K562 (cell line): ENCODE data around the gene CIP2A. TPM values are rescaled to one million over a fixed set of nuclear protein-coding genes. Genes with fewer than 3 reads are reported as not detected.

Experiments used
- ATAC-seq: fragments of 200-7000 bp; cut with Tn5 transposase; 3 replicates; pipeline ENCODE4 v1.9.1; 2020; ENCODE audit warnings: moderate library complexity
- BruUV-seq: library from RNA; stranded (reverse); fragments of 400-500 nt; replicated peaks from 2 replicates; lab custom pipeline; 2021; lab: Mats Ljungman, UMichigan
- CTCF ChIA-PET: fragments of 300-600 bp; formaldehyde crosslinking; extraction: SDS; loops from one replicate; lab custom pipeline; 2021; ENCODE audit warnings: low intra/inter-chr PET ratio; lab: Yijun Ruan, JAX
- POLR2A ChIA-PET: fragments of 300-600, 350-650 bp; sonication (Branson Sonifier 250); formaldehyde crosslinking; extraction: SDS; loops from one replicate; lab custom pipeline; 2021; ENCODE audit warnings: antibody characterized with exemption, inconsistent platforms; lab: Yijun Ruan, JAX
- DNase-seq, 4 experiments: peaks; one replicate each; pipeline versions ENCODE4 v3.0.0 to v3.0.0-alpha.2; 2011 to 2018; ENCODE audit warnings: low spot score in 3 of 4, mixed read lengths in 3 of 4; ENCODE audit errors: extremely low read depth in 1 of 4
- FAIRE-seq: peaks from 2 replicates; lab custom pipeline; 2011; peaks lifted over from hg19 to GRCh38; lab: Jason Lieb, UNC
- H2AFZ ChIP-seq: 2 replicates; pipeline ENCODE4 v1.6.0; 2011; ENCODE audit warnings: low read depth, low read length, control low read depth, inconsistent platforms
- H3K27ac ChIP-seq: fragments of 200-600 bp; 3 replicates; pipeline ENCODE4 v1.8.0; 2011; ENCODE audit warnings: low read depth, mild to moderate bottlenecking, control low read depth, inconsistent platforms, low read length, moderate library complexity, mixed read lengths; ENCODE audit errors: extremely low read depth
- H3K27me3 ChIP-seq, 2 experiments: fragments of 300-600 bp in 1 of 2; 2 replicates in 1 of 2; 3 replicates in 1 of 2; pipeline versions ENCODE4 v1.6.0 to v1.8.0; 2011; ENCODE audit warnings: inconsistent platforms in 2 of 2, low read length in 2 of 2, mild to moderate bottlenecking in 1 of 2, mixed read lengths in 1 of 2, moderate library complexity in 1 of 2; ENCODE audit not compliant: control insufficient read depth in 2 of 2, insufficient read depth in 2 of 2
- H3K36me3 ChIP-seq: fragments of 300-600 bp; 3 replicates; pipeline ENCODE4 v1.8.0; 2011; ENCODE audit warnings: mild to moderate bottlenecking, low read length, inconsistent platforms; ENCODE audit not compliant: control insufficient read depth, insufficient read depth
- H3K4me1 ChIP-seq, 2 experiments: fragments of 200-600 bp in 1 of 2; replicated peaks in 1 of 2; 2 replicates in 1 of 2; 3 replicates in 1 of 2; pipeline versions ENCODE4 v1.5.1 to v1.8.0; 2011; ENCODE audit warnings: inconsistent platforms in 2 of 2, low read length in 2 of 2, mild to moderate bottlenecking in 1 of 2, mixed read lengths in 1 of 2, moderate library complexity in 1 of 2; ENCODE audit not compliant: control insufficient read depth in 2 of 2, insufficient read depth in 2 of 2
- H3K4me2 ChIP-seq: 2 replicates; pipeline ENCODE4 v1.6.1; 2011; ENCODE audit warnings: low read length, control low read depth, inconsistent platforms, mixed read lengths; ENCODE audit not compliant: insufficient read depth
- H3K4me3 ChIP-seq: fragments of 200-600 bp; sonication (generic), shearing (Covaris generic); 2 replicates; pipeline ENCODE4 v1.5.1; 2016; ENCODE audit warnings: control low read depth, inconsistent platforms
- H3K79me2 ChIP-seq: fragments of 200-600 bp; 3 replicates; pipeline ENCODE4 v1.8.0; 2011; ENCODE audit warnings: low read length, inconsistent platforms; ENCODE audit not compliant: control insufficient read depth, insufficient read depth
- H3K9ac ChIP-seq, 2 experiments: 2 replicates each; pipeline versions ENCODE4 v1.6.0 to v1.6.1; 2011; ENCODE audit warnings: low read depth in 2 of 2, low read length in 2 of 2, control low read depth in 1 of 2, inconsistent platforms in 1 of 2, mild to moderate bottlenecking in 1 of 2, mixed read lengths in 1 of 2; ENCODE audit not compliant: insufficient read depth in 1 of 2
- H3K9me1 ChIP-seq: one replicate; pipeline ENCODE4 v1.6.0; 2011; ENCODE audit warnings: inconsistent platforms, mild to moderate bottlenecking, low read length, moderate library complexity; ENCODE audit not compliant: control insufficient read depth, insufficient read depth
- H3K9me3 ChIP-seq: replicated peaks from 2 replicates; pipeline ENCODE4 v1.5.1; 2011; ENCODE audit warnings: low read depth, low read length, inconsistent platforms; ENCODE audit not compliant: control insufficient read depth, insufficient read depth
- H4K20me1 ChIP-seq: replicated peaks from 2 replicates; pipeline ENCODE4 v1.6.1; 2011; ENCODE audit warnings: low read length, inconsistent platforms, mixed read lengths; ENCODE audit not compliant: control insufficient read depth, insufficient read depth
- ARID4B ChIP-seq: sonication (generic); formaldehyde crosslinking; IDR thresholded peaks from 2 replicates; pipeline ENCODE4 v1.8.0; 2022; ENCODE audit warnings: mild to moderate bottlenecking, missing genetic modification reagents
- RFX1 ChIP-seq: fragments of 450-650 bp; IDR thresholded peaks from 2 replicates; pipeline ENCODE4 v1.6.1; 2016; ENCODE audit warnings: mild to moderate bottlenecking, moderate library complexity
- WGBS: fragments of 100-300 bp; shearing (Covaris generic); methylation state at CpG from one replicate; pipeline ENCODE4 v1.1.6; 2016; ENCODE audit warnings: low coverage, mixed read lengths; ENCODE audit not compliant: insufficient coverage; ENCODE audit errors: missing lambda C conversion rate; 5-methylcytosine and 5-hydroxymethylcytosine counted together
- in situ Hi-C: fragments of 300-500 bp; cut with MboI; formaldehyde crosslinking; loops from 4 replicates; pipeline ENCODE4 v1.15.0; 2018; ENCODE audit warnings: inconsistent platforms, mixed read lengths
- intact Hi-C: fragments of 100-400 bp; cut with micrococcal nuclease; formaldehyde crosslinking; loops from 2 replicates; pipeline ENCODE4 v1.14.2; 2022
- polyA plus RNA-seq, 8 experiments: library from polyadenylated mRNA; depleted of rRNA in 4 of 8; stranded (reverse) in 5 of 8; unstranded in 3 of 8; fragments of >200 nt; fragmentation: Nextera tagmentation in 2 of 8; fragmentation: Illumina TruSeq in 1 of 8; extraction: Ambion mirVana in 2 of 8; extraction: Trizol in 1 of 8; gene quantifications; 2 replicates each; pipeline versions ENCODE4 v1.2.1 to v1.2.3, GENCODE V29; 2011 to 2014; ENCODE audit warnings: inconsistent platforms in 1 of 8, missing spikeins in 1 of 8
- total RNA-seq, 7 experiments: library from RNA; depleted of rRNA in 6 of 7; stranded (reverse); fragments of >200 nt in 6 of 7; fragmentation: Illumina TruSeq in 2 of 7; extraction: Trizol in 2 of 7; gene quantifications; 2 replicates each; pipeline versions ENCODE4 v1.2.1 to v1.2.3, GENCODE V29; 2011 to 2021; ENCODE audit warnings: low replicate concordance in 1 of 7
- TF ChIP-seq, protein P1 (sequence below), 2 experiments: fragments of 200-800 bp in 1 of 2; sonication (Bioruptor generic) in 1 of 2; sonication (generic) in 1 of 2; formaldehyde crosslinking in 1 of 2; IDR thresholded peaks in 1 of 2; conservative IDR thresholded peaks in 1 of 2; 2 replicates each; pipeline versions ENCODE4 v1.5.0 to v1.6.1; 2016 to 2020; ENCODE audit warnings: missing compliant biosample characterization in 1 of 2, missing genetic modification characterization in 1 of 2, missing genetic modification reagents in 1 of 2

The CIP2A gene
- total and polyA plus RNA-seq, 9 of the 15 experiments (the other 6 are each of a cell fraction or from before 2014, with no cell fraction given) = 10.5 to 41.7 (median 31.5) TPM

DNA sequence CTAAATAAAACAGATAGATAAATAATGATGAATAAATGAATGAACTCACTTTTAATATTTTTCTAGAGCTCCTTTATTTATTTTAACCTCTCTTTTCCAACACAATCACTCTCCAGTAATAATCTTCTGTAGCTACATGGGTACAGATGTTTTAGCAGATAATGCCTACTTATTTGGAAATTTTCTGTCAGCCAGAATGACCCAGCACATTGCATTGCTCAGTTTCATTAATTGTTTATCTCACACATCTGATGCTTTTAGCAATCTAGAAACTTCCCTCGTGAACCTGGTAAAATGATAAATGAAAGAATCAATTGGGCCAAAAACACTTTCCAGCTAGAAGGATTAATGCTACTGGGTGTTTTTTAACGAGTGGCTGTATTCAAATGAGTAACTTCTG lies 64.0 kb downstream of the CIP2A start (continued):
- TF ChIP-seq ARID4B = no peak

GRCh38 chr3:108524537-108524936 lies 64.7 kb downstream of the CIP2A start:
- TF ChIP-seq RFX1 = peak; percentile 11; the same call in 1 of the 2 replicates
- TF ChIP-seq, protein P1, sequence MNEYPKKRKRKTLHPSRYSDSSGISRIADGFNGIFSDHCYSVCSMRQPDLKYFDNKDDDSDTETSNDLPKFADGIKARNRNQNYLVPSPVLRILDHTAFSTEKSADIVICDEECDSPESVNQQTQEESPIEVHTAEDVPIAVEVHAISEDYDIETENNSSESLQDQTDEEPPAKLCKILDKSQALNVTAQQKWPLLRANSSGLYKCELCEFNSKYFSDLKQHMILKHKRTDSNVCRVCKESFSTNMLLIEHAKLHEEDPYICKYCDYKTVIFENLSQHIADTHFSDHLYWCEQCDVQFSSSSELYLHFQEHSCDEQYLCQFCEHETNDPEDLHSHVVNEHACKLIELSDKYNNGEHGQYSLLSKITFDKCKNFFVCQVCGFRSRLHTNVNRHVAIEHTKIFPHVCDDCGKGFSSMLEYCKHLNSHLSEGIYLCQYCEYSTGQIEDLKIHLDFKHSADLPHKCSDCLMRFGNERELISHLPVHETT (CRISPR knock-in tag; conservative IDR thresholded peaks at IDR 0.05 in 1 of 2, IDR thresholded peaks at IDR 0.05 in 1 of 2) = no peak
- no peak for FAIRE-seq
- no TSS peak for BruUV-seq

More at GRCh38 chr3:108524537-108524936, 64.7 kb downstream of the CIP2A start:
- no peak overlapping the region for H3K27ac ChIP-seq
- H3K4me3 ChIP-seq = no peak overlapping the region
- intact Hi-C loops (no loop called here), in situ Hi-C loops (no loop called here)
- no peaks in the 10 kb centered on the region for H3K9me1 ChIP-seq
- 0% methylated on average over 1 of the region's 2 CpGs for WGBS
- H3K36me3 ChIP-seq = no peaks in the 10 kb centered on the region
- DNase-seq (no peak), ATAC-seq (no peak)
- ChIA-PET POLR2A (interaction anchor here (1.5 kb wide), 1 partner anchor 13 kb away, joined by 4 read pairs; no protein-coding TSS in a partner anchor), CTCF (no interaction called here)
- H3K4me2 ChIP-seq = no peak overlapping the region
- no peaks in the 10 kb centered on the region for H3K9me3 ChIP-seq
- H3K9ac ChIP-seq = no peak overlapping the region
- H3K79me2 ChIP-seq = no peaks in the 10 kb centered on the region
- H3K27me3 ChIP-seq = no peaks in the 10 kb centered on the region
- no peak overlapping the region for H2AFZ ChIP-seq
- H4K20me1 ChIP-seq = no peaks in the 10 kb centered on the region
- H3K4me1 ChIP-seq = no peaks in the 10 kb centered on the region
